ENCODE data around the gene RAB9B. TPM values are rescaled to one million over a fixed set of nuclear protein-coding genes. Genes with fewer than 3 reads are reported as not detected.

The RAB9B gene
- total and polyA plus RNA-seq, 2 of the 13 experiments (the other 11 are each of a cell fraction or from before 2014, with no cell fraction given) = 0.04 TPM; not detected in 1

- no peaks in the 10 kb centered on the region for H3K27me3 ChIP-seq (ENCODE audit: control insufficient read depth in 1 of 2, insufficient read depth in 2 of 2, low read length in 2 of 2)
- no peaks in the 10 kb centered on the region for H3K9me3 ChIP-seq (ENCODE audit: low read length)
- ChIA-PET CTCF (ENCODE audit: low intra/inter-chr PET ratio, low total read pairs) (no interaction called here), POLR2A (no interaction called here)
- no peak overlapping the region for H3K27ac ChIP-seq (ENCODE audit: extremely low read length, insufficient read depth, low read length)
- no TSS peak for BruUV-seq (replicated peaks)
- in situ Hi-C loops (cut with HindIII; ENCODE audit: extremely low pct_ligation_motif_present, low pct_unique_long_range_greater_than_20kb) (no loop called here), intact Hi-C loops (cut with micrococcal nuclease; ENCODE audit: unreplicated experiment) (no loop called here)
- FAIRE-seq (no peak), DNase-seq (ENCODE audit: low spot score) (no peak), ATAC-seq (no peak)
- WGBS (ENCODE audit: low lambda C conversion rate) = 14% methylated on average over 5 of the region's 5 CpGs
- no peaks in the 10 kb centered on the region for H3K79me2 ChIP-seq (ENCODE audit: insufficient read depth, low read length)
- H3K4me1 ChIP-seq (ENCODE audit: insufficient read depth, low read length) = no peaks in the 10 kb centered on the region
- H2AFZ ChIP-seq (ENCODE audit: low read length) = no peak overlapping the region
- H3K36me3 ChIP-seq (replicated peaks in 1 of 2; ENCODE audit: control insufficient read depth in 1 of 2, insufficient read depth in 2 of 2, low read length in 2 of 2) = no peaks in the 10 kb centered on the region
- H3K9ac ChIP-seq (ENCODE audit: insufficient read depth, low read depth, low read length) = no peak overlapping the region
- no peak overlapping the region for H3K4me2 ChIP-seq (ENCODE audit: low read depth, low read length)
- H4K20me1 ChIP-seq (ENCODE audit: insufficient read depth, low read length) = no peaks in the 10 kb centered on the region
- no peak overlapping the region for H3K4me3 ChIP-seq (replicated peaks in 1 of 3; ENCODE audit: insufficient read depth in 1 of 3, low read depth in 2 of 3, low read length in 3 of 3)
- TF ChIP-seq ZBTB10 (CRISPR knock-in tag; IDR thresholded peaks at IDR 0.05; ENCODE audit: borderline replicate concordance) (no peak), TARDBP (CRISPR knock-in tag; IDR thresholded peaks at IDR 0.05) (no peak), MEF2D (CRISPR knock-in tag; IDR thresholded peaks at IDR 0.05) (no peak), SATB2 (CRISPR knock-in tag; IDR thresholded peaks at IDR 0.05) (no peak), SMAD3 (CRISPR knock-in tag; IDR thresholded peaks at IDR 0.05) (no peak), ZNF3 (CRISPR knock-in tag; IDR thresholded peaks at IDR 0.05) (no peak), SALL1 (CRISPR knock-in tag; IDR thresholded peaks at IDR 0.05) (no peak), ZBTB40 (IDR thresholded peaks at IDR 0.05) (no peak), ZBTB40 (CRISPR knock-in tag; IDR thresholded peaks at IDR 0.05) (no peak), ZNF256 (CRISPR knock-in tag; conservative IDR thresholded peaks at IDR 0.05) (no peak), MYC (CRISPR knock-in tag; IDR thresholded peaks at IDR 0.05; ENCODE audit: borderline replicate concordance) (no peak), ZNF17 (CRISPR knock-in tag; IDR thresholded peaks at IDR 0.05) (no peak), PHF21A (CRISPR knock-in tag; IDR thresholded peaks at IDR 0.05) (no peak)
- TF ChIP-seq, protein P1, sequence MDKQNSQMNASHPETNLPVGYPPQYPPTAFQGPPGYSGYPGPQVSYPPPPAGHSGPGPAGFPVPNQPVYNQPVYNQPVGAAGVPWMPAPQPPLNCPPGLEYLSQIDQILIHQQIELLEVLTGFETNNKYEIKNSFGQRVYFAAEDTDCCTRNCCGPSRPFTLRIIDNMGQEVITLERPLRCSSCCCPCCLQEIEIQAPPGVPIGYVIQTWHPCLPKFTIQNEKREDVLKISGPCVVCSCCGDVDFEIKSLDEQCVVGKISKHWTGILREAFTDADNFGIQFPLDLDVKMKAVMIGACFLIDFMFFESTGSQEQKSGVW (CRISPR knock-in tag; IDR thresholded peaks at IDR 0.05; ENCODE audit: borderline replicate concordance) = no peak
Observed at GRCh38 chrX:103864886-103865534, 33.0 kb upstream of the RAB9B start.
